NCI-H1930 (cell line): Measurements from ENCODE around the gene CDKN2C.
"Not testable (repeated sequence)": the region's sequence is repeated elsewhere in the genome, so short reads cannot be mapped to it uniquely, and the experiment has no call there.

Experiments used
- DNase-seq, 2 experiments: peaks; one replicate each; lab custom pipeline; 2025; lab: John Stamatoyannopoulos, UW

Gene CDKN2C

GRCh38 chr1:50979937-50980336, 9.9 kb downstream of the CDKN2C start:
- no peak for DNase-seq

GRCh38 chr1:50980505-50980904, 10.5 kb downstream of the CDKN2C start:
- no peak for DNase-seq

GRCh38 chr1:50981741-50982140, 11.7 kb downstream of the CDKN2C start:
- peak; percentile 70 to 74 for DNase-seq

GRCh38 chr1:50982611-50983010, 12.6 kb downstream of the CDKN2C start:
- DNase-seq, result no peak

GRCh38 chr1:50983219-50983802, 13.3 kb downstream of the CDKN2C start:
- DNase-seq, result peak; percentile 53 to 61

- DNase-seq, result no peak
Measured at GRCh38 chr1:50985094-50985493, 15.0 kb downstream of the CDKN2C start.

GRCh38 chr1:50986653-50987052, 16.6 kb downstream of the CDKN2C start:
- DNase-seq, result no peak

GRCh38 chr1:50989694-50990093, 19.6 kb downstream of the CDKN2C start:
- DNase-seq, result no peak

GRCh38 chr1:50992532-50993318, 22.7 kb downstream of the CDKN2C start:
- no peak for DNase-seq

GRCh38 chr1:50993645-50994044, 23.6 kb downstream of the CDKN2C start:
- no peak for DNase-seq

- DNase-seq, result no peak
Measured at GRCh38 chr1:50994997-50995396, 25.0 kb downstream of the CDKN2C start.

GRCh38 chr1:50995651-50996050, 25.6 kb downstream of the CDKN2C start:
- DNase-seq, result no peak

GRCh38 chr1:50996083-50996482, 26.0 kb downstream of the CDKN2C start:
- DNase-seq, result no peak

GRCh38 chr1:50999375-50999774, 29.3 kb downstream of the CDKN2C start:
- not testable (repeated sequence) for DNase-seq

GRCh38 chr1:51000160-51000559, 30.1 kb downstream of the CDKN2C start:
- DNase-seq, result no peak

- DNase-seq, result no peak
Measured at GRCh38 chr1:51000651-51001050, 30.6 kb downstream of the CDKN2C start.

- DNase-seq, result no peak
Measured at GRCh38 chr1:51002516-51002915, 32.5 kb downstream of the CDKN2C start.

- not testable (repeated sequence) for DNase-seq
Measured at GRCh38 chr1:51005549-51005948, 35.5 kb downstream of the CDKN2C start.

- DNase-seq, result no peak
Measured at GRCh38 chr1:51009381-51009780, 39.3 kb downstream of the CDKN2C start.

GRCh38 chr1:51014878-51015277, 44.8 kb downstream of the CDKN2C start:
- DNase-seq, result no peak

GRCh38 chr1:51019811-51020210, 49.8 kb downstream of the CDKN2C start:
- DNase-seq, result no peak
